Adrenal gland (tissue), 12 donors: ENCODE results near the gene CYP8B1. TPM values are rescaled to one million over a fixed set of nuclear protein-coding genes. Genes with fewer than 3 reads are reported as not detected.

Experiments used
- DNase-seq, 7 donors: peaks; one replicate each; pipeline ENCODE4 v3.0.0-alpha.2; 2019 to 2020
- H3K27ac ChIP-seq, 5 donors: fragments of 200-600 bp; sonication (generic) in 4 of 5; 1 replicate in 3 of 5; 2 replicates in 2 of 5; pipeline versions ENCODE4 v1.5.1 to v1.8.0; 2016 to 2020; ENCODE audit warnings: mild to moderate bottlenecking in 1 of 5
- H3K27me3 ChIP-seq: fragments of 200-600 bp; 2 replicates; pipeline ENCODE4 v1.8.0; 2021
- H3K36me3 ChIP-seq, 2 donors: fragments of 200-600 bp; replicated peaks in 1 of 2; 1 replicate in 1 of 2; 2 replicates in 1 of 2; pipeline versions ENCODE4 v1.5.1 to v1.8.0; 2018 to 2022
- H3K4me1 ChIP-seq, 2 donors: fragments of 200-600 bp; replicated peaks in 1 of 2; 1 replicate in 1 of 2; 2 replicates in 1 of 2; pipeline versions ENCODE4 v1.5.1 to v1.8.0; 2018 to 2021
- H3K4me3 ChIP-seq, 4 donors: fragments of 200-600 bp; sonication (generic) in 3 of 4; one replicate each; pipeline ENCODE4 v1.5.1; 2016 to 2018
- H3K9me3 ChIP-seq, 3 donors: fragments of 200-600 bp; sonication (generic) in 1 of 3; replicated peaks in 1 of 3; 1 replicate in 2 of 3; 2 replicates in 1 of 3; pipeline versions ENCODE4 v1.5.1 to v1.8.0; 2016 to 2021
- CTCF ChIP-seq, 6 experiments: fragments of 450-650 bp in 4 of 6; fragments of 200-600 bp in 2 of 6; sonication (generic) in 1 of 6; IDR thresholded peaks; 1 replicate in 5 of 6; 2 replicates in 1 of 6; pipeline versions ENCODE4 v1.5.1 to v1.8.0; 2016 to 2021; ENCODE audit warnings: antibody characterized with exemption in 6 of 6, mild to moderate bottlenecking in 2 of 6, moderate library complexity in 1 of 6
- POLR2A ChIP-seq, 2 donors: fragments of 450-650 bp; IDR thresholded peaks; one replicate each; pipeline ENCODE4 v1.6.1; 2017; ENCODE audit warnings: antibody characterized with exemption in 2 of 2, mild to moderate bottlenecking in 2 of 2, moderate library complexity in 1 of 2
- WGBS, 4 donors: extraction: QIAGEN DNeasy Blood & Tissue Kit in 2 of 4; methylation state at CpG; one replicate each; pipeline versions ENCODE4 v1.1.5 to v1.1.7; 2013 to 2017; 5-methylcytosine and 5-hydroxymethylcytosine counted together
- intact Hi-C, 2 donors: fragments of 100-400 bp; cut with DNase I; formaldehyde crosslinking; loops; one replicate each; pipeline versions ENCODE4 v1.14.1 to v1.15.0; 2022 to 2023
- polyA plus RNA-seq, 3 donors: library from polyadenylated mRNA; stranded (reverse); fragments of 200-250 nt in 2 of 3; fragments of 350-450 nt in 1 of 3; fragmentation: Illumina TruSeq in 1 of 3; extraction: RNeasy Lipid Tissue Mini Kit (QIAGEN cat#74804) in 1 of 3; gene quantifications; one replicate each; pipeline ENCODE4 v1.2.3, GENCODE V29; 2013 to 2014
- total RNA-seq, 9 donors: library from RNA; depleted of rRNA in 4 of 9; stranded (reverse); fragments of >200 nt in 4 of 9; fragments of 120-200 nt in 1 of 9; fragmentation: NEBNext Ultra II Directional in 1 of 9; extraction: Animal tissue kit (Norgen Biotek cat#: 25700) in 1 of 9; gene quantifications; one replicate each; pipeline versions ENCODE4 v1.1.0 to v1.2.4, GENCODE V29; 2013 to 2023
- donor health status: healthy with polysubstance abuse.
- donor health status: Bipolar disorder and iron deficiency.
- donor health status: DM: yes; HTN: yes; CAD: no.
- donor health status: DM: no; HTN: no; CAD: no.
- donor health status: DM: no; HTN: no; CAD: no.
- donor health status: DM: yes; HTN: yes; CAD: no.

Gene CYP8B1
- total and polyA plus RNA-seq, 12 donors, result 0.04 to 0.08 (median 0.07) TPM; not detected in 9

GRCh38 chr3:42911551-42911950, 35.9 kb upstream of the CYP8B1 start:
- 95 to 97% (median 96%) methylated on average over 2 of the region's 2 CpGs for WGBS, 4 donors
- Histone ChIP-seq H3K4me3 (no peak overlapping the region), H3K27ac (no peak overlapping the region), H3K27me3 (no peaks in the 10 kb centered on the region), H3K36me3 (peaks cover 0 to 9% of the 10 kb centered on the region in 2 donors), H3K9me3 (peaks cover 4 to 35% (median 9%) of the 10 kb centered on the region in 3 donors), H3K4me1 (peaks cover 0 to 8% of the 10 kb centered on the region in 2 donors)
- TF ChIP-seq CTCF (IDR thresholded peaks at IDR 0.05) (no peak), POLR2A (IDR thresholded peaks at IDR 0.05) (no peak)
- intact Hi-C loops, result no loop called here
- no peak for DNase-seq

GRCh38 chr3:42908675-42909074, 33.0 kb upstream of the CYP8B1 start:
- WGBS, 4 donors, result 90 to 94% (median 93%) methylated on average over 7 of the region's 7 CpGs
- Histone ChIP-seq H3K36me3 (no peaks in the 10 kb centered on the region), H3K27me3 (no peaks in the 10 kb centered on the region), H3K27ac (no peak overlapping the region), H3K4me3 (no peak overlapping the region), H3K4me1 (peaks cover 0 to 10% of the 10 kb centered on the region in 2 donors), H3K9me3 (peaks cover 0 to 7% (median 0%) of the 10 kb centered on the region in 3 donors)
- no peak for DNase-seq
- intact Hi-C loops, result no loop called here
- no peak for TF ChIP-seq CTCF (IDR thresholded peaks at IDR 0.05)
- no peak for TF ChIP-seq POLR2A (IDR thresholded peaks at IDR 0.05)

DNA sequence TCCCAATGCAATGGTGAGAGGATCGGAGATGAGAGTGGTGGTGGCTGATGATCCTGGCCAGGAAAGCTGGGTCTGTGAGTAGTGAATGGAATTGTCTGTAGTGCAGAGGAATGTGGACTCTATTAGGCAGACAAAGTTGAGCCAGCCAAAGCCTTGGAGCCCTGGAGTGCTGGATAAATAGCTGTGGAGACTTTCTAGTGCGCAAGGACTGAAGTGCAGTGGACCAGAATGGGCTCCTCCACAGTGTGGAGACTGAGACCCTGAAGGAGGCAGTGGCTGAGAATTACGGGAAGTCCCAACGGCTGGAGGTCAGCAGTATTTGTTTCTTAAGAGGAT, 31.1 kb upstream of the CYP8B1 start:
- Histone ChIP-seq H3K27me3 (no peaks in the 10 kb centered on the region), H3K36me3 (no peaks in the 10 kb centered on the region), H3K27ac (no peak overlapping the region), H3K4me3 (peak overlapping the region in 1 of 4 donors; percentile 73), H3K9me3 (no peaks in the 10 kb centered on the region), H3K4me1 (peaks cover 0 to 10% of the 10 kb centered on the region in 2 donors)
- WGBS, 4 donors, result 68 to 78% (median 74%) methylated on average over 4 of the region's 4 CpGs
- TF ChIP-seq CTCF (IDR thresholded peaks at IDR 0.05), result no peak
- TF ChIP-seq POLR2A (IDR thresholded peaks at IDR 0.05), result no peak
- intact Hi-C loops, result no loop called here
- DNase-seq, result peak in 1 of 7 donors; percentile 6

- Histone ChIP-seq H3K36me3 (no peaks in the 10 kb centered on the region), H3K27me3 (no peaks in the 10 kb centered on the region), H3K9me3 (no peaks in the 10 kb centered on the region), H3K27ac (peak within 1 kb of the TSS in 3 of 5 donors; percentile 41 to 77 (median 49)), H3K4me1 (peaks cover 0 to 10% of the 10 kb centered on the region in 2 donors), H3K4me3 (peak within 1 kb of the TSS in 3 of 4 donors; percentile 62 to 81 (median 73))
- peak; percentile 42 to 70 (median 52) for DNase-seq
- intact Hi-C loops, result no loop called here
- 2 to 7% (median 5%) methylated on average over 15 to 59 of the region's 59 CpGs for WGBS, 4 donors
- TF ChIP-seq CTCF (IDR thresholded peaks at IDR 0.05) (no peak), POLR2A (IDR thresholded peaks at IDR 0.05) (peak in 1 of 2 donors; percentile 21)
These were observed 30.6 kb upstream of the CYP8B1 start, which contains the start of gene ZNF662 for GRCh38 chr3:42906070-42906847. Gene ZNF662, plus strand, starts transcription at chr3:42906142. Its CDS starts 1,973 bp downstream, at chr3:42908115.
